Stimulated activated CD4-positive, alpha-beta T cell treated with anti-CD3 and anti-CD28 coated beads, Interleukin-15, amount 100 ng/mL, for 48 hours (primary cell): Measurements from ENCODE around the gene FSIP1.

Experiments
- DNase-seq, 2 donors: peaks; one replicate each; pipeline ENCODE4 v3.0.0-alpha.2; 2020; ENCODE audit warnings: low read depth in 2 of 2

FSIP1 gene

DNA sequence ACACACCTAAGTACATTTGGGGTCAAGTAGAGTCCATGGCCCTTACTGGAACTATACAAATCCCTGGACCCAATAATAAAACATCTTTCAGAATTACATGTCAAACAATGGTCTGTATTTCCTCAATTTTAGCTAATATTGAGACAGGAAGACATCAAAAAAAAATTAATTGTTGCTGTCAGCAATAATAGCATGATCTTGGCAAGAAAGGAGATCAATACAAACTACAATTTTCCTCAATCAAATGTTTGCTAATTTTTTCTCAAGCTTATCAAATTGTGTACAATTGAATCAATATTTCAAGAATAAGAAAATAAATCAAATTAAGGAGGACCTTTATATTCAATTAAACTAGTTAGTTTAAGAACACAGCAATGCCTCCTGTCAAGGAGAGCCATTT is 62.6 kb downstream of the FSIP1 start:
- DNase-seq, result no peak

DNA sequence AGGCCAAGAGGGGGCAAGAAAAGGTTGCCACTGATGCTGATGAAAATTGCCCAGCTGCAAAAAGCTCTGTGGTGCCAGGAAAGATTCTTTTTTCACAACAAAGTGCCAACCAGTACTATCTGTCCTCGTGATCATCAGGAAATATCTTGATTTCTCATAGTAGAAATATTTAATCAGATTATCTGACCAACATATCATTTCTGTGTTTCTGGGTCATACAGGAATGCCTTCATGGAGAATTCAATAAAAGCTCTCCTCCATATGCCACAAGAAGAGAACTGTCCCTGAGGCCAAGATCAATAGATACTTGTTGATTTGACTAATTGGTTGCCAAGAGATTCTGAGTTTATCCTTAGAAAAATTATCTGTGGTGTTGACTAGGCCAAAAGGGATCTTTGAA is 63.5 kb downstream of the FSIP1 start:
- DNase-seq, result no peak

DNA sequence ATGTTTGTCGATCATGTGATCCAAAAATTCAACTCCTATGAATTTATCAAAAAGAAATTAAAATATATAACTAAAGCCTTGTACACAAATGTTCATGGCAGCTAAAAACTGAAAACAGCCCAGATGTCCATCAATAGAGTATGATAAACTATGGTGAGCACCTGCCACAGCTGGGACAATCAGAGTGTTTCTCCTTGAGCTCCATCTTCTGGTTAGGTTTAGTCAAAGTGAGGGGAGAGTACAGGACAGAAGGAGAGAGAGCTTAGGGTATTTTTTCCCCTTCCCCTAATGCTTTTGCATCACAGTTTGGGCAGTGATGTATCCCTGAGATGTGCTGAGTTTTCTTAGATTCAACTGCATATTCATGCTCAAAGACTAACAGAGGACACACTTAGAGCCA is 65.5 kb downstream of the FSIP1 start:
- DNase-seq, result no peak

DNA sequence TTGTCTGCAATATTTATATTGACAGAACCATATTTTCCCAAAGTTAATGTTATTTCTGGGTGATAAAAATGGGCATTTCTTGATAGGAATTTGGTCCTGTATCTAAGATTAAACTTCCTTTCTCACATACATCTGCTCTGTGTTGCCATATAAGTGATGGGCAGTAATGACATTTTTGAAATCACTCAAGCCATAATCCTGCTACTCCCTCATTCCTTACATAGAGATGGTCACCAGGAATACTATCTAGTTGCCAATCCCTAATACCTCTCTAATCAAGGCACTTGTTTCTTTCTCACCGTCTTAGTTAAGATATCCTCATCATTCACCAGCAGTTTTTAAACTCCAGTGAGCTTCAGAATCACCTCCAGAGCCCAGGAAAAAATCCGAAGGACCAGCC is 68.4 kb downstream of the FSIP1 start:
- DNase-seq, result no peak

DNA sequence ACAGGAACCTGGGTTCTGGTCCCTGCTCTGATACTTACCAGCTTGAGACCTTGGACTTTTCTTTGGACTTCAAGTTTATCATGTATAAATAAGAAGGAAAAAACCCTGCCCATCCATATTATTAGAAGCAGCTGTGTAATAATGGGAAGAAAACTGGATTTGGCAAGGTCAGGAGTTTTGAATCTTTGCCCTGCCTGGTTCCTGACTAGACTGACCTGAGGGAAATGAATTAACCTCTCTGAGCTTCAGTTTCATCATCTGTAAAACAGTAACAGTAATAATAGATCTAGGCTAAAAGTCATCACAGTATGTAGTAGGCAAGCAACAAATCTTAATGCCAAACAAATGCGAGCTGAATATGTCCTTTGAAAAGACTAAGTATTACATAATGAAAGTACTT is 68.8 kb downstream of the FSIP1 start:
- DNase-seq, result no peak

DNA sequence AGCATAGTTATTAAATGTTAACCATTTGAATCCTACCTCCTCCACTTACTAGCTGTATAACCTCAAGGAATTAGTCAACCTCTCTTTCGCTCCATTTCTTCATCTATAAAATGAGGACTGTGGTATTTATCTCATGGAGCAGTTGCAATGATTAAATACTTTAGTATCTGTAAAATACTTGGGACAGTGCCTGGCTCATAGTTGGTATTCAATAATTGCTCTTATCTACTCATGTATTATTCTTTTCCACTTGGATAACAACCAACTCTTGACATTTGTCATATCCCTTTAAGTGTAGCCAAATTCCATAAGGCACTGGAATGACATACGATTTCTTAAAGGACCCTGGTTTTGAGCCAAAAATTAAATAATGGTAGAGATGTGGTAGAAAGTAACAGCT is 72.0 kb downstream of the FSIP1 start:
- no peak for DNase-seq

DNA sequence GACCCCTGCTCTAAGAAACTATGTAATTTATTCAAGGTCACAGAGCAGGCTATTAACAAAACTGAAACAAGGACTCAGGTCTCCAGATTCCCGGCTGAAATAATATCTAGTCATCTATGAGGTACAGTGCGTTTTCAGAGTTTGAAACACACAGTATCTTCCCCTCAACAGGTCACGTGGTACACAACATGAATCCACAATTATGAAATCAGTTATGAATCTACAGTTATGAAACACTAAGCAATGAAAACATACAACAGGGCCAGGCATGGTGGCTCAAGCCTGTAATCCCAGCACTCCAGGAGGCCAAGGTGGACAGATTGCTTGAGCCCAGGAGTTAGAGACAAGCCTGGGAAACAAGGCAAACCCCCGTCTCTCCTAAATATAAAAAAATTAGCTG is 72.7 kb downstream of the FSIP1 start:
- no peak for DNase-seq

DNA sequence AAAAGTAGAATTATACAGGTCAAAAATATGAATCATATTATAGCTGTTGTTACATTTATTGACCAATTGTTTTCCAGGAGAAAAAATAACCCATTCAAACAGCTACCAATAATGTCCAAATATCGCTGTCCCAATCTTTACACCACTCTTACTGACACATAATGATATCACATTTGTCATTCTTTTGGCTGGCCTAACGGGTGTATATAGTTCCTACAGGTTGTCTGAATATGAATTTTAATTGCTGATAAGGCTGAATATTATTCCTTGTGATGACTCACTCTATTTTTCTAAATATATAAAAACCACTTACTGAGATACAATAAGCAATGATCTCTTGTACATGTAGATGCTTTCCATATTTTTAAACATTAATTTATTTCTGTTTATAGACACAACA is 76.4 kb downstream of the FSIP1 start:
- no peak for DNase-seq

DNA sequence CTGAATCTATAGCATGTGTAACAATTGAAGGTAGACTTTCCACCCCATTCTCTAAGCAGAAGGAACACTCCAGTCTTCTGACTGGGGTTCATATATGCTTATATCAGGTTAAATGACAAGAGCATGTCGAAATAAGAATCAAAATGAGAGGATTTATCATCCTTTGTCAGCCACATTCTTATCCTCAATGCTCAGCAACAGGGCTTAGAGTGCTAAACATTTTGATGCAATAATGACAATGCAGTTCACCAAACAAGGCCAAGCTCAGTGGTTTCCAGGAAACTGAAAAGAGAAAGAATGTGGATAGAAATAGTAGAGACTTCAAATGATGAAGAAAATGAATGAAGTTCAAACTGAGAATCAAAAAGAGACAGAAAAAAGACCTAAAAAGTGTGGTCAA is 78.0 kb downstream of the FSIP1 start:
- DNase-seq, result no peak

DNA sequence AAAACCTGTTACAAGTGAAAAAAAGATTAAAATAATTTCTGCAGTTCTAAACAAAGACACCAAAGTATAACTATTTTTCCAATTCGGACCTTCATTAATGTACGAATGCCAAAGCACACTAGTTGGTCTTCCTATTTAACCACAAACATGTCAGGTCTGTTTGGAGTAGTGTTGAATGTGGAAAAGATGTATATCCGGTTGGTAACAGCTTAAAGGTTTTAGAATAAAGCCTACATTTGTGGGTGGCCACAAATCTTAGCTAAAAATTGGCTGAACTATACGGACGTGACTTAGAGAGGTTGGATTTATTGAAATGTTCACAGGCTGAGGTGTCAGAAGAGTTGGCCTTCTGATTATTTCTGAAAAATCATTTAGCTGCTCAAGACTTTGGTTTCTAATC is 78.4 kb downstream of the FSIP1 start:
- DNase-seq, result no peak

DNA sequence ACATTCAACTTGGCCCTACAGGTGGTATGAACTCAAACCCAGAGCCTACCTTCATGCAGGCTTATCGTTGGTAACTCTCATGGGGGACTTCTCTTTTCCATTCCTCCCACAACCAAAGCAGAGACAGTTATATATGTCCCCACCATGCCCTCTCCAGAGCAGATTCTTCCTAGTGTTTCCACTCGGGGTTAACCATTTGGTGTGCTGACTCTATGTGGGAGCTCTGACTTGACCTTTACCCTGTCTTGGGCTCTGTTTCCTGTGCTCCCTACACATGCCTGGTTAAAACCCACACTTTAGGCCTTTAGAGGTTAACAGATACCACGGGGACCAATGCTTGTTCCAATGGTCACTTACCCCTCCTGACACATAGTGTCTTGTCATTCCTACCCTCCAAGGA is 80.7 kb downstream of the FSIP1 start:
- no peak for DNase-seq

DNA sequence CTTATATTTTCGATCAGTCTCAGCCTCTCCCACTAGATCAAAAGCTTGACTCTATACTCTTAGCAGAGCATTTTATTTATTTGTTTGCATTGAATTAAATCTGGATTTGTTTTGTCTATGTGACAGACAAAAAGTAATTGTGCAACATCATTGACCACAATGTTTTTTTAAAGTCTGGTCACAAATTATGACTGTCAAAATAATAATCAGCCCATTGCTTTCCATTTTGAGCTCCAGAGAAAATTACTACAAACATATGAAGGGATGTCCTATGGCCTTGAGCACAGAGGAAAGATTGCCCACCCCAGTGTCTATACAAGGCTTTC is 82.3 kb downstream of the FSIP1 start:
- DNase-seq, result no peak

DNA sequence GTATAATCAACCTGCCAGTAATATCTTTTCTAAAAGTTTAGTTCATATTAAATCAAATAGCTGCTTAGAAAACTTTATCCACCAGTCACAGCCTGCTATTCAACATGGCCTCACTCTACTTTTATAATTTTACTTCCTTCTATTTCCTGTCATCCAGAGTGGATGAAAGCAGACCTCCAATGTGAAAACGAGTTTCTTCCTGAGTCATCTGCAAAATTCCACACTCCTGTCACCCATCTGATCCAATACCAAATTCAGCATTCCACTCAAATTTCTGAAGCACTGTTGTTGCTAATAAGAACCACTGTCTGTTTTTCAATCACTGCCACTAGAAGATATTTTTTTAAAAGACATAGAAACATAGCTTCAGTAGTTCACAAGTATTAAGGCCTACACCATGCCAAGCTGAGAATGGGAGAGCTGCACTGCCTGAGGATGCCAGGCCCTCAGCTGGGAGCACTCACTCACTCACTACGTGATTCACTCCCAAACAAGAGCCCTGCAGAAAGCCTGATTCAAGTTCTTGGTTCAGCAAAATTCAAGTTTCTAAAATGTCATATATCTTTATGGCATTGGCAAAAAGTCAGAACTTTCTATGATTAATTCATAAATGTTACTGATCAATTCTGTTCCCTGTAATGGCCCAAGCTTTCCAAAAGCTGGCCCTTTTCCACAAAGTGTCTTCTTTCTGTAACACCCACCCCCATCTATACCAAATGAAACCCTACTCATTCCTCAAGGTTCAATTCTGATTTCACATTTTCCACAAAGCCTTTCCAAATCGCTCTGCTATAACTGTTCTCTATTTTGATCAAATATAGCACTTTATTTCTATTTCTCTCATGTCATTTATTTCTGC is 82.9 kb downstream of the FSIP1 start:
- no peak for DNase-seq

DNA sequence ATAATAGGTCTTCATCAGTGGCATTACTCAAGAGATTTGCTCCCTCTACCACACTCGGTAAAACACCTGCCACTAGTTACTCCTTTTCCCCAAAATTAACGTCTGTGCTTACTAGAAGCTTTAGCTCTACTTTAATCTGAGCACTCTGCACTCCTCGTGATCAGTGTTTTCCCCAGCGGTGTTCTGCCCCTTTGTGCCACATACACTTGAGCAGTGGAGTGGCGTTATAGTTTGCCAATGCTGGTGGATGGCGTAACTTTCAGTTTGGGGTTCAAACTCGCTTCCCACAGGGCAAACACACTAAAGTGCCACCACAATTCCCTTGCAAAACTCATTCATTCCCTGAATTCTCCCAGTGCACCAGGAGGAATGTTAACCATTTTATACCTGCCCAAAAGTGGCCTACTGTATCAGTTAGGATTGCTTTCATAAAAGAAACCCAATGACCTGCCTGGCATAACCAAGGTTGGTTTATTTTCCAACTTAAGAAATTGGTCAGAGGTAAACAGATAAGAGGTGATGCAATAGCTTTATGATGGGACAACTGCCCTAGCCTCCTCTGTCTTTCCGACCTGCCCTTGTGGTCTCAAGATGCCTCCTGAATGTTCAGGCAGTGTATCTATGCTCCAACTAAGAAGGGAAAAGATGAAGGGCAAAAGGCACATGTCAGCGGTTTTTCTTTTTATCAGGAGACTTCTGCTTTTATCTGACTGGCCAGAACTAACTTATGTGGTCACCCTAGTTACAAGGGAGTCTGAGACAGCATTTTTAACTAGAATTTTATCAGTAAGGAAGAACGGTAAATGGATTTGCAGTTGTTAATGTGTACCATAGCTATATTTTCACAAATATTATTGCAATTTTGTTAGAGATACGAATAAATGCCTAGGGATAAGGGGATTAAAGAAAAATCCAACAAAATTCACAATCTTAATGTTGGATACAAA is 83.9 kb downstream of the FSIP1 start:
- DNase-seq, result no peak

DNA sequence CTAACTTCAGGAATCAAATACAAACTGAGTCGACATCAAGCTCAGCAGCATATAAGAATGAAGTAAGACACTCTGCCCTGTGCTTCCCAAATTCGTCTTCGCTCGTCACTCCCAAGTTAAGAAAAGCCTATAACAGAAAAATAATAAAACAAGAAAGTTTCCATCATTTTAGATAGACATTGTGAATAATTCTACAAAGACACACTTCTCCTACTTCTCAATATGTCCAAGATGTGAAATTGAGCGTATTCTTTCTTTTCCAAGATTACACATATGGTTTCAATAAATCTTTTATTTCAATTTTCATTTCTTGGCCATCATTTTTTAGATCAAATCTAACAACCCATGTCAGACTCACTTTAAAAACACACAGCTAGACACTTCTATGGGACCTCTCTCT is 85.1 kb downstream of the FSIP1 start:
- no peak for DNase-seq

DNA sequence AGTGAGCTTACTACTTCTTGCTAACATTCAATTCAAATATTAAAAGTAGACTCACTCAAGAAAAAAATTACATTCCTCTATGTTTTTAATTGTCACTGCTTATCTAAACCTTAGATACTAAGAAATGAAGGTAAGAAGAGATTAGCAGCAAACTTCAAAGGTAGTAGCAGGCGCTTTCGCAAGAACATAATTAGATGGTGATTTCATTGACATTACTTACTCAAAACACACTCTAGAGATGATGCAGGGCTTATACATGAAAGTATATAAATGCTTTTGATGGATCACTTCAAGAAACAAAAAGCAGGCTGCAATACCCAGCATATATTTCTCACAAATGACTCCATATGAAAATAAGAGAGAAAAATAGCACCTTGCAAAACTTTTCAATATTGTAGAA is 86.8 kb downstream of the FSIP1 start:
- no peak for DNase-seq

DNA sequence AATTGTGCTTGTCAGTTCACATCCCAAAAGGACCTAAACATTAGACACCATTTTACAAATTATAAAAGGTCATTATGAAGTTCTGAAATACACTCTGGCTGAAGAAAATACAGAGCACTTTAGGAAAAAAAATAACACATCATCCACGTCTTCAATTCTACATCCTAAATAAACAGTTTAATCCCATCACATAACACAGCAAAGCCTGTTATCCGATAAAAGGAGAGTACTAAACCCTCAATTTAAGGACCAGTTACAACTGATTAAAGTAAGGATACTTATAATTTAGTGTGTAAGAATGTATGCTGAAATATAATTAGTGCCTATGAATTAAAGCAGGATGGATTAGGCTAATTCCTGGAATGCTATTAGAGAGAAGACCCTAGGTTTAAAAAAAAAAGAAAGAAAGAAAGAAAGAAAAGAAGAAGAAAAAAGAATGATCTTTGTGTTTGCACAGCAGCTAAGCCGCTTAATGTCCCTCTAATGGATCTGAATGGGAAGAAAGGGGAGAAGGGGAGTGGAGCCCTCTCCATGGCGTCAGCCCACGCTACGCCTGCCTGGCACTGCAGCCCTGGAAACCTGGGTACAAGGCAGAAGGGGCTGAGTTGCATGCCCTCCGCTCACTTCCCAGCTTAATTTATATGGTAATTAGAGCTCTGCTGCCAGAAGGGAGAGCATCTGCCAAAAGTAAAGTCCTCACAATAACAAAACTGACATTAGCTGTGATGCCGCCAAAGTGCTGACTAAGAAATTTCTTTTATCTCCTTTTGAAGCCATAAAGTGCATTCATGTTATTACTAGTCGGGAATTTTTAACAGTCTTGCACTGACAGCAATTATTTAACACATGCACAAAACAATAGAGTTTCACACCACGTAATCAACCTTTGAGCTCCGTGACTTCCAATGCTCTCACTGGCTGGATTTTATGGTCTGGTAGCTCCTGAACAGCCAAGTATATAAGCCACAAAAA is 90.0 kb downstream of the FSIP1 start:
- no peak for DNase-seq

DNA sequence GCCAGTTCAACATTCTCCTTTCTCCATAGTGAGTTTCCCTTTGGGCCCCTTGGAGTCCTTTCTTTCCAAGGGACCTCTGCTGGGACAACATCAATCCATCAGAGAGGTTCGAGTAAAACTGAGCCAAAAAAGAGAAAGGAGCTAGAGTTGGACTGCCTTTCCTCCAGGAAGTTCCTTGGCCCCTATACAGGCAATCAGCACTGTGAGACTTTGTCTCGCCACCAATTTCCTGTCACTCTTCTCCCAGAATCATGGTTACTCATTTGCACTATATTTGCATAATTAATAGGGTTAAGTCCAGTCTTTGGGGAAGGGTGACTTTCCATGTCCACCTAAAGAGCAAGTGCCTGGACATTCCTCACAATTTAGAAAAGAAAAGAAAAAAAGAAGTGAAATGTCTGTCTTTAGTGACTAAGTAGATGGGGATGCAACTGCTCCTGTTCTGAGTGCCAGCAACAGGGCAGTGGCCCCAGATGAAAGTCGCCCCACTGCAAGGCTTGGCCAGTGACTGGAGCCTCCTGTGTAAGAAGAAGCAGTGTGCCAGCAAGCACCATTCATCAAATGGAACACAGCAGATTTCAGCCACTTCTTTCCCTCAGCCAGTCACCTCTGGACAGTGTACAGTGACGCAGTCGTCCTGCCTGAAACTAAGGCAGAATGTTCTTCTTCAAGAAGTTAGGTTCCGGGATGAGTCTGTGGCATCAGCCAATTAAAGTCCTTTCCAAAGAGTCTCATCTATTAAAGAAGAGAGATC is 91.6 kb downstream of the FSIP1 start:
- DNase-seq, result no peak

DNA sequence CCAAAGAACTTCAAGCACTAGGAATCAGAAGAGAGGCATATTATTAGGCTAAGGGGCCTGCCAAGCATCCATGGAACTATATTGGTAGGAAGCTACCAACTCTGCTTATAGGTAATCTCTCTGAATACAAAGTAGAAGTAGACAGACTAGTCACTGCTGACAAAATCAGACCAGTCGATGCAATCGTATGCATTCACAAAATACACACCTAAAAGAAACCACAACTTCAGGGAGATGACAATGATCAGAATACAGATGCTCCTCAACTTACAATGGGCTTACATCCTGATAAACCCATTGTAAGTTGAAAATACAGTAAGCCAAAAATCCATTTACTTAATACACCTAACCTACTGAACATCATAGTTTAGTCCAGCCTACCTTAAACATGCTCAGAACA is 94.7 kb downstream of the FSIP1 start:
- no peak for DNase-seq

DNA sequence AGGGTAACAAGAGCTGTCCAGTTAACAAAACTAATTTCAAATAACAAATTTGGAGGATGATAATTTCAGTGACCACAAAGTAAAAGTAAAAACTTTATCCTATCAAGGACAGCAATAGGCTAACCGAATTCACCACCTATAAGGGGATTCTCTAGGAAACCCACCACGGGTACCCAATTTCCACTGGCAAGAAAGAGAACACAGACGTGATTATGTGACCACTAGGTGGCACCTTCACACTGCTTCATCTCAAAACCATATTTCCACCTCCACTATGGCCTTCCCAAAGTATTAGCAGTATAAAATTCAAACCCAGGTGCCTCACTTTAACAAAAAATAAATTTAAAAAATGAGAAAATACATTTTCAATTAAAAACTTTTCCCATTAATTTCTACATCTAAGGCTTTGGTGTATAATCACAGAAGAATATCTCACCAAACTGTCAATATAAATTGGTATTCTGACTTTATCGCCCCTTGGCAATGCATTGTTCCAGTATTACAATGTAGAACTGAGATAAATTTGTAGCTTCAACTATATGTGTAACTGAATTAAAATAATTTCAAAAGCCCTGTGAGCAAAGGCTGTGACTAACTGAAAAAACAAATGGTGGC is 96.5 kb downstream of the FSIP1 start:
- DNase-seq, result peak in 1 of 2 donors; percentile 7

DNA sequence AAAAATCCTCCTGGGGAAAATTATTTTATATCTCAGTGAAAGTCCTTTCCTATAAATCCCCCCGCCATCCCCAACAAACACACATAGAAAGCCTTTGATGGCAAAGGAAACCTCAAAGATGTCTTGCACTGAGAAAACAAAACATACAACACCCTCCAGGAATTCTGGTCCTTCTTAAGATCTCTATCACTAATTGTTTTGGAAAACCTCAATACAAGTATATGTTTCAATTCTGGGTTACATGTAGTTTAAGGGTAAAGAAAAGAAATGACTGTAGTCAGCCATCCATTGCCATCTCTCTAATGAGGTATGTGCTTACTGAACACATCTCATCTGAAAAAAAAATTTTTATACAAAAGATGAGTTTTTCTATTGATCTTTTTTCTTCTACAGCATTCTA is 97.3 kb downstream of the FSIP1 start:
- DNase-seq, result no peak
